ENCODE data around the gene CASK.

The CASK gene

DNA sequence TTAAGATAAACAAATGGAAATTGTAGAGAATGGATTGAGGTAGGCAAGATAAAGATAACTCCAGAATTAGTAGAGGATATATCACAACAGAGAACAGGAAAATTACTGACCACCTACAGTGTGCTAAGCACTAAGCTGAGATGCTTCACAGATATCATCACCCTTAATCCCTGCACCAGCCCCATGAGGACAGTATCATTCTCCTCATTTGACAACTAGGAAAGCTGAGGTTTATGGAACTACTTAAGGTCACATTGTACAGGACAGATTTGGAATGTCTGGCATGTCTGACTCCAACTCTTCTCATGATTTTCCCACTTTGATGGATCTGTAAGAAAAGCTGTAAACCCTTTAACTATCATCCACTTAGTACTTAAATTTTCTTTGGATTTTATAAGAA is 95.5 kb downstream of the CASK start:
- no peak for DNase-seq

DNA sequence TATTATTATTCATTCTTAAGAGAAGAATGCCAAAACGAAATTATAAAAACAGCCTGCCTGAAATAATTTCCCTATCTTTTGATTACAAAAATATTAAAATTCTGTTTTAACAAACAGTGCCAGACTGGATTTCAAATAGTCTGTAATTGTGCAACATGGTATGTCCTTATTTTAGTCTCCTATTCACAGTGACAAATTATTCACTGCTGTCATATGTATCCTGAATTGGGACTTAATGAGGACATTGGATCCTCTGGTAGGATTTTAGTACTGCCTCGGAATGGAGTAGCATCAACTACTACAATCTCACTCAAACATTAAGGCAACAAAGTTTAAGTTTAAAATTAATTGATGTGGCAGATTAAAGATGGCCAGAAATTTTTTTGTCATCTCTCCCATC is 97.6 kb downstream of the CASK start:
- DNase-seq = no peak

DNA sequence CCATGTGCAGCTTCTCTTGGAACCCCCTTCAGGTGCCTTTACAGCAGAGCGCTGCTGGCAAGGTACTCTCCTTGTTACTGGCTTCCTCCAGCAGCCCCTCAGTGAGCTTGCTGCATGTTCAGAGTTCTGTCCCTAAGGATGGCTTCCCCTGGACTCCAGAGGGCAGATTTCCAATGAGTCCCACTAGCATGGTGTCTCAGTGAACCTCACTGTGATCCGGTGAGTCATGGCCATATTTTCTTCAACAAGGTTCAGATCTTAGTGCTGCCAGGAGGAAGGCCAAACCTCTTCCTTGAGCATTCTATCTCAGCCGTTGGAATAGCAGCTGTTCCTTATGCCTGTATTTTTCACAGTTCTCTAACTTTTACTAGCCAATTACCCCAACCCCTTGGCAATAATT is 98.8 kb downstream of the CASK start:
- DNase-seq = no peak

DNA sequence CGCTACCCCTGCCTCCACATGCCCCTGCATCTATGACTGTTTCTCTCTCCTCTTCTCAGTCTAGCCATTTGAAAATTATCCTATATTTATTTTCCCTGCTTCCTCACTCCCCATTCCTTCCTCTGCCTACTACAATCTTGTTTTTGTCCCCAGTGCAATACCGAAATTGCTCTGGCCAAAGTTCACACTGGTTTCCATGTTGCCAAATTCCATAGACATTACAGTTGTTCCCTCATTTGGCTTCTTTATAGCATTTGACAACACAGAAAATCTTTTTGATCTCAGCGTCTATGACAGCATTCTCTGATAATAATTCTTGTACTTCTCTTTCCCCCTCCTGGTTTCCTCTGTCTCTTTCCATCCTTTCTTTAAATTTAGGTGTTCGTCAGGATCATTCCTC is 100.0 kb downstream of the CASK start:
- no peak for DNase-seq

- no peak for DNase-seq
Measured at GRCh38 chrX:41822892-41823291, 100.5 kb downstream of the CASK start.

DNA sequence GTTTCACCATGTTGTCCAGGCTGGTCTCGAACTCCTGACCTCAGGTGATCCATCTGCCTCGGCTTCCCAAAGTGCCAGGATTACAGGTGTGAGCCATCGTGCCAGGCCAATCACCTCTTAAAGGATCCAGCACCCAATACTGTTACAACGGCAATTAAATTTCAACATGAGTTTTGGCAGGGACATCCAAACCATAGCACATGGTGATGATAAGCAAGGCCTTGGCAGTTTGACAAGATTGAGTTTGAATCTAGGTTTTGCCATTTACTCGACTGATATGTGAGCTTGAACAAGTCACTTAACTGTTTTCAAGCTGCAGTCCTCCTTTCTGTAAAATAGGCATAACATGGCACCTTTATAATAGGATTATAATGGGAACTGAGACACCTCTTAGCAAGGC is 115.3 kb downstream of the CASK start:
- no peak for DNase-seq

DNA sequence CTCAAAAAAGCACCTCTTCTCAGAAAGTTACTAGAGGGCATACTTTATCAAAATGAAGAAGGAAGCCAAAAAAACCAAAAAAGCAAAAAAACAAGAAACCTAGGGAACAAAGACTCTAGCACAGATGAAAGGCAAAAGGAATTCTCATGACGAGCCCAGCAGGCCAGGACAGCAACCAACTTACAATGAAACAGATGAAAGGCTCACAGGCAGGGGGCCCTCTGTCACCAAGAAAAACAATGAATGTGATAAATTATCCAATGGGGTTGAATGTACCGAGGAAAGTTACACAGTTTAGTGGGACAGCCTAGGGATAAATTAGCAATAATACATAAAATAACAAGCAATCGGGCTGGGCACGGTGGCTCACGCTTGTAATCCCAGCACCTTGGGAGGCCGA is 120.4 kb downstream of the CASK start:
- no peak for DNase-seq

- DNase-seq = no peak
Measured at GRCh38 chrX:41799661-41800060, 123.7 kb downstream of the CASK start.

- DNase-seq = no peak
Measured at GRCh38 chrX:41796577-41796976, 126.8 kb downstream of the CASK start.

- DNase-seq = no peak
Measured at GRCh38 chrX:41796046-41796445, 127.3 kb downstream of the CASK start.

GRCh38 chrX:41789374-41789773 is 134.0 kb downstream of the CASK start:
- no peak for DNase-seq

DNA sequence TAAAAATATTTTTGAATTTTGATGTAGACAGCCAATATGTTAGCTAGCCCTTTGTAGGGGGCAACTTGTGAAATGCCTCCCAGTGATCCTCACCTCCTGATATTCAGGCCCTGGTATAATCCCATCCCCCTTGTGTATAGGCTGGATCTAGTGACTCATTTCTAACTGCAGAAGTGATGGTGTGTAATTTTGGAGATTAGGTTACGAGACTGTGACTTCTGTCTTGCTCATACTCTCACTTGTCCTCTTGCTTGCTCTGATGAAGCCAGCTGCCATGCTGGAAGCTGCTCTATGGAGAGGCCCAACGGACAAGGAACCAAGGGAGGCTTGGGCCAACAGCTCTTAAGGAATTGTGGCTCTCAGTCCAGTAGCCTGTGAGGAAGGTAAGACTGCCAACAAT is 137.7 kb downstream of the CASK start:
- DNase-seq = no peak

GRCh38 chrX:41781500-41781899 is 141.9 kb downstream of the CASK start:
- no peak for DNase-seq

DNA sequence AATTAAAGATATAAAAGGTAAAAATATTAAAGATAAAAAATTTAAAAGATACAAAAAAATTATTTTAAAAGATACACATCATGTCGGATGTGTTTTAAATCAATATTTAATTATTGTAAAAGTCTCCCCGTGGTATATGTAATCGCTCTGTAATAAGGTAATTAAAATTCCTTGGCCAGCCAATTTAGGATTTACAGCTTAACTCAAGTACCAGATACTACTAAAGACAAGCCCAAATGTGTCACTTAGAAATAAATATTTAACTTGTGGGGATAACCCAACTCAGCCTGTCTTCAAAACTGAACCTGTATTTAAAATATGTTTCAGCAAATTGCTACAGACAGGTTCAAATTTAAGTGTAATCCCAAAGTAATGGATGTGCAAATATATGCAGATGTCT is 143.4 kb downstream of the CASK start:
- DNase-seq = no peak

DNA sequence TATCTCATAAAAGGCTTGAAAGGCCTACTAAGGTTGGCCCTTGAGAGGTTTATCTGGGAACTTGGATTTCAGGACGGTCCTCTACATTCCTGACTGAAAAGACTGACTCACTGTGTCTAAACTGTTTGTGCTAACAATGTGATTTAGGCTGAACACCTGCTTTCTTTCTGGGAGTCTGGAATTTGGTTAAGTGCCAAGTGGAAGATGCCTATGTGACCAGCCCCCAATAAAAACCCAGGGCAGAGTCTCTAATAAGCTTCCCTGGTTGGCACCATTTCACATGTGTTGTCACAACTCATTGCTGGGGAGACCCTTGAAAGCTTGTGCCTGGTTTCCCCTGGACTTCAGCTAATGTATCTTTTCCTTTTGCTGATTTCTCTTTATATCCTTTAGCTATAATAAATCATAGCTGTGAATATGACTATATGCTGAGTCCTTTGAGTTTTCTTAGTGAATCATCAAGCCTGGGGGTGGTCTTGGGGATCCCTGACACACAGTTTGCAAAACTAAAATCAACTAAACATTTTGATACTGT is 144.3 kb downstream of the CASK start:
- no peak for DNase-seq

GRCh38 chrX:41761702-41762101 is 161.7 kb downstream of the CASK start:
- no peak for DNase-seq

GRCh38 chrX:41761169-41761568 is 162.2 kb downstream of the CASK start:
- no peak for DNase-seq

DNA sequence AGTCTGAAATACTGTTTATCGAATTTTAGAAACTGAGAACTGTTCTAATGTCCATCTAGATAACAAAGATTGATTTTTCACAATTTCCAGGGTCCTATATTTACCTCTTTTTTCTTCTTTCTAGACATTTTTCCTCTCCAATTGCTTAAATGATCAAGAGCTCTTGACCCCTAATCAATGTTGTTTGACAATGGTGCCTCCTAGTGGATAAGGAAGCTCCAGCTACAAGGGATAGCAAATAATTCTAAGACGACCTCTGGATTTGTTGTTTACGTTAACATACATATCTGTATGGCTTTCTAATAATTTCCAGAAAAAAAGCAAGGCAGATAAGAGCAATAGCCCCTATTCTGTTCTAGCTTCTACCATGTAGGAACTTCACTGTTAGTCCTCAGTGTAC is 163.5 kb downstream of the CASK start:
- DNase-seq = no peak

DNA sequence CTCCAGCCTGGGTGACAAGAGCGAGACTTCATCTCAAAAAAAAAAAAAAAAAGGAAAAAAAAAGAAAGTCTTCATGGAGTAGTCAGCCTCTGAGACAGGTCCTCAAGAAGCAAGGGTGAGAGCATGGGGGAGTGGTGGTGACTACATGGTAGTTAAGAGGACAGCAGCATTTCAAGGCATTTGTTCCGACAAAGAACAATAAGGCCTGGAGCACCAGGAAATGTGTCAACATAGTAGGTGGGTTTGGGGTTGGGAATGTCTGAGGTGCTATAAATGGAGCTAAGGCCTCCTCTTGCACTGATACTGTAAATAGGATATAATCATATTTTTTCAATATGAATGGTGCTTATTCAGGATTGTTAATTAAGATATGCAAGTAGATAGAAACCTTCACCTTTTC is 165.0 kb downstream of the CASK start:
- DNase-seq = no peak

GRCh38 chrX:41750716-41751115 is 172.6 kb downstream of the CASK start:
- no peak for DNase-seq

- no peak for DNase-seq
Measured at GRCh38 chrX:41739871-41740270, 183.5 kb downstream of the CASK start.

- DNase-seq = no peak
Measured at GRCh38 chrX:41737065-41737464, 186.3 kb downstream of the CASK start.

- no peak for DNase-seq
Measured at GRCh38 chrX:41734530-41734929, 188.8 kb downstream of the CASK start.

DNA sequence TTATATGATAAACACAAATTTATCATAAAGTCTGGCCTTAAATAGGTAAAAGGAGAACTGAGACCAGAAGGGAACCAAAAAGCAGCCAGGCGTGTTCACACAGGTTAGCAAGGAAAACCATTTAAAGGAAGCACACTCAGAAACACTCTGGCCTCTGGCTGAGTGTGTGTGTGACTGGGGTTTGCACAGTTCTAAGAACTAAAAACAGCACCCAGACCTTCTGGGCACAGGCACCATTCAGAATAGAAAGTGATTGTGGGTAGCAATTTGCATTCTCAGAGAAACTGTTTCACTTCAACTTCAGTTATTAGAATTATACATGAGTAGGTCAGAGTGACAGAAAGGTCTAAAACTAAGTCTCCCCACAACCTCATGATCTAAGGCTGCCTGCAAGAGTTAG is 189.4 kb downstream of the CASK start:
- DNase-seq = no peak

GRCh38 chrX:41732260-41732659 is 191.1 kb downstream of the CASK start:
- no peak for DNase-seq

GRCh38 chrX:41730081-41730480 is 193.3 kb downstream of the CASK start:
- DNase-seq = no peak
